HG03432 (cell line): Measurements from ENCODE around the gene MYH6.
"Not testable (repeated sequence)": the region's sequence is repeated elsewhere in the genome, so short reads cannot be mapped to it uniquely, and the experiment has no call there.

Source experiments
- ATAC-seq: cut with Tn5 transposase; IDR thresholded peaks from one replicate; pipeline ENCODE4 v1.9.1; 2021; ENCODE audit warnings: mild to moderate bottlenecking, moderate library complexity; ENCODE audit not compliant: unreplicated experiment

Gene MYH6

DNA sequence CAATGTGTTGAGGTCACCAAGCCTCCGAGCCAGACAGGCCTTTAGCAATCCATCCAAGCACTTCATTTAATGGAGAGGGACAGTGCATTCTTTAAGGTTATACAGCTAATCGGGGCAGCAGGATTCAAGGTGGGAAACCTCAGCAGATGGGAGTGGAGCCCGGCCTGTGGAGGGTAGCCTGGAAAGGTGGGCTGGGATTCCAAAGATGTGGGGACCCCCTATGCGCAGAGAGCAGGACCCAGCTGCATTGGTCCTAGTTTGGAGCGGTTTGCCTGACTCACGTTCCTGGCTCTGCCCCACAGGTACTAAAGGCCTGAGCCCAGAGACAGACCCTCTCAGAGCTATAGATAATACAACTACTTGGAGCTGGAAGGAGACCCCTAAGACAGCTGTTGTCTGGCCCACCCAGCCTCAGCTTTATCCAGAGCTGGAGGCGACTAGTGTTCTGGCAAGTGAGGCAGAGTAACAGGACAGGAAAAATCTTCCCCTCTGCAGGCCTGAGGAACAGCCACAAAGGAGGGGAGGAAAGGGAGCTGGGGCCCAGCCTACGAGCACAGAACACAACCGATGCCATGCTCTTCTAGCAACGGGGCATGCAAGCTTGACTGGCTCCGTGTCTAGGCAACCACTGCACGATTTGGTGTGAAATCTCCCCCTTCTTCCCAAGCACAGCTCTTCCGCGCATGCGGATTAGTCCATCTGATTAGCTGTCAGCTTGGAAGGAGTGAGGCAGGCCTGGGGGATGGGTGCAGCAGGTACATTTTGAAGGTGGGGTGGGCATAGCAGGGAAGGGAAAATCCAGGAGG lies 28.5 kb upstream of the MYH6 start:
- ATAC-seq, result no peak

DNA sequence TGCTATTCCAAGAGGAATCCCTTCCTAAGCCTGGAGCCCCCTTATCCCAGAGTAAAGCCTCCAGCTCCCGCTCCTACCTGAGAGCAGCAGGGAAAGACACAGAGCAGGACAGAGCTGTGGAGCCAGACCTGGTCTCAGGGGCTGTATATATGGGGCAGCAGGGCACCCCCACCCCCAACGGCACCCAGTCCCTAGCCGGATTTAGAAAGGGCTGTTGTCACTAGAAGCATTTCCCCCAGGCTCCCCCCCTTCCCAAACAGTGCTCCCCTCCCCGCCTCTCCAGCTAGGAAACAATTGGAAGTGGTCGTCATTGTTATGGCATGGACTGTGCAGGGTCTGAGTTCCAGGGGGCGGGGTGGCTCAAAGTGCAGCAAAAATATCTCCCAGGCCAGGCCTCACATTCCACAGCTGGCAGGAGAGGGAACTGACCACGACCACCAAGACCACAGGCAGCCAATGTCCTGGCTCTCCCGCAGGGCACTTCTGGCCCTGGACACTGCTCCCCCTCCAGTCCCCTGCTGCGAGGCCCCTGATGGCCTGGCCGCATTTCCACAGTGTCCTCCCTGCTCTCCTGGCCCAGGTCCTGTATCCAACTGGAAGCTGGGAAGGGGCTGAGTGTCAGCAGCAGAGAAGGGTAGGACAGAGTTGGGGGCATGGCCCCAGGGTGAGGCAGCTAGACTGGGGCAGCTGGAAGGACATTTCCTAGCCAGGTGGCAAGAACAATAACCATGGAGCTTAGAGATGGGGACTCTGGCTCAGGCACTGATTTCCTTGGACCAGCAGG lies 27.7 kb upstream of the MYH6 start, which contains the start of gene MYH7:
Gene MYH7, minus strand, starts transcription at position 118 of the 784 bp plus-strand sequence. CDS start 1,928 bp downstream, outside the sequence.
- ATAC-seq, result no peak

DNA sequence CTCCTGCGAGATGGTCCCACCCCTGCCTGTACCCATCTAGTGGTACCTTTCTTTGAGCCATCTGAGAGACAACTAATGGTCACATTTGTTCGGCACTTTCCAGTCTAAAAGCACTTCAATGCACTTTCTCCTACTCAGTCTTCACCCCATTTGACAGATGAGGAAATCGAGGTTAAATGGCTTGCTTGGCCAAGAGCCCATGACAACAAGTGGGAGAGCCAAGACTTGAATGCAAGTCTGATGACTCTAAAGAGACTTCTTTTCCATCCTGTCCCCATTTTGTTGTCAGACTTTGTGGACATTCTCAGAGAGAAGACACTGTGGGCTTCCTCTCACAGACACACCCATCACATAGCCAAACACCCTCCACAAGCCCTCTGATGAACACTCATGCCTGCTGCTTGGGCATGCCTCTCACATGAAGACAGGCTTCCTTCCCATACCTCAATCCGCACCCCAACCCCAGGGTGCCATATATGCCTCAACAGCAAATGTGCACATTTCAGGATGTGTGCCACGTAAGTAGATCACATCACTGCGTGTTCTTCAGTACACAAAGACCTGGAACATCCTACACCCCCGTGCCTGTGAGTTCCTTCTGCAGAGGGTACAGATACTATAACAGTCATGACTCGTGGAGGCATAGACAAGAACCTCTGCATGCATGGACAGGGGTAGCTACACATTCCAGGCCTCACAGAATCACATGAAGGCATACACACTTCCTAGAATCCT lies 26.6 kb upstream of the MYH6 start:
- ATAC-seq, result no peak

DNA sequence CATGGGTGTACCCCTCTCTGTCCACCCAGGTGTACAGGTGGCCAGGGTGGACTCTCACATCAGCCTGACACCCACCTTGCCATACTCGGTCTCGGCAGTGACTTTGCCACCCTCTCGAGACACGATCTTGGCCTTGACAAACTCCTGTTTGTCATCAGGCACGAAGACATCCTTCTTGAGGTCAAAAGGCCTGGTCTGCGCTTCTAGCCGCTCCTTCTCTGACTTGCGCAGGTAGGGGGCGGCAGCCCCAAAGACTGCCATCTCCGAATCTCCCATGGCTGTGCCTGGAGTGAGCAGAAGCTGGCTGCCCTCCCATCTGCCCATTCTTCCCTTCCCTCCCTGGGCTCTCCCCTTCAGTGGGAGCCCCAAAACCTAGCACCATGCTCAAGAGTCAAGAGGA lies 25.4 kb upstream of the MYH6 start:
- ATAC-seq, result no peak

DNA sequence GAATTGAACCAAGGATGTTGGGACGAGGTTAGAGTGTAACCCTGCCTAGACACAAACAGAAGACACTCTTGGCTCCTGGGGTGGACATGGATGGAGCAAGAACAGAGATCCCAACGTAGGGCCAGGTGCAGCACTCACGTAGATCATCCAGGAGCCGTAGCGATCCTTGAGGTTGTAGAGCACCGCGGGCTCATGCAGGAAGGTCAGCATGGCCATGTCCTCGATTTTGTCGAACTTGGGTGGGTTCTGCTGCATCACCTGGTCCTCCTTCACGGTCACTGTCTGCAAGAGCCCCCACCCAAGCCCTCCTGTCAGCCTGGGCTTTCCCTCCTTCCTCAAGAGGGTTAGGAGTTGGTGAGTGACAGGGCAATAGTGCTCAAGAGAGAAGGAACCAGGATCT lies 24.9 kb upstream of the MYH6 start:
- ATAC-seq, result no peak

DNA sequence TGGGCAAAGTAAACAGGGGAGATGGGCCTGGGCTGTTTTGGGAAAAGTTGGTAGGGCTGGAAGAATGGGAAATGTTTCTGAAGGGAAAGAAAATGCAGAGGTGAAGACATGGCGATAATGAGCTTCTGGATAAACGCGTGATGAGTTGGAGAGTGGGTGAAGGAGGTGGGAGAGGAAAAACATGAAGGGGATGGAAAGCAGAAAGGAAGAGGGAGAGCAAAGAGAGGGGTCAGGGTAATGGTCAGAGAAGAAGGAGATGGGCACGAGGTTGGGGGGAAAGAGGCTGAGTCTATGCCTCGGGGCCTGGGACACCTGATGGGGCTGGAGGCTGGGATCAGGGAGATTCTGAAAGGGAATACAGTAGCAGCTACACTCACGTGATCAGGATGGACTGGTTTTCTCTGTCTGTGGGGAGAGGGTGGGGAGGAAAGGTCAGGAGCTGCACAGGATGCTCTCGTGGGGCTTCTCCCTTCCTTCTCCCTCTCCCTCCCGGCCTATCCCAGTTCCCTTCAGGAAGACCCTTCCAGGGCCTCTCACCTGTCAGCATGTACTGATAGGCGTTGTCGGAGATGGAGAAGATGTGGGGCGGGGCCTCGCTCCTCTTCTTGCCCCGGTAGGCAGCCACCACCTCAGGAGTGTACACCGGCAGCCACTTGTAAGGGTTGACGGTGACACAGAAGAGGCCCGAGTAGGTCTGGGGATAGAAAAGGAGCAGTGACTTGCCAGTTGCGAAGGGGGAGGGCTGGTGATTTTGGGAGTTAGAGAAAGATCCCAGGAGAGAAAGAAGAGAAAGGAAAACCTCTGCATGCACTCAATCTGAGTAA lies 24.2 kb upstream of the MYH6 start:
- no peak for ATAC-seq

DNA sequence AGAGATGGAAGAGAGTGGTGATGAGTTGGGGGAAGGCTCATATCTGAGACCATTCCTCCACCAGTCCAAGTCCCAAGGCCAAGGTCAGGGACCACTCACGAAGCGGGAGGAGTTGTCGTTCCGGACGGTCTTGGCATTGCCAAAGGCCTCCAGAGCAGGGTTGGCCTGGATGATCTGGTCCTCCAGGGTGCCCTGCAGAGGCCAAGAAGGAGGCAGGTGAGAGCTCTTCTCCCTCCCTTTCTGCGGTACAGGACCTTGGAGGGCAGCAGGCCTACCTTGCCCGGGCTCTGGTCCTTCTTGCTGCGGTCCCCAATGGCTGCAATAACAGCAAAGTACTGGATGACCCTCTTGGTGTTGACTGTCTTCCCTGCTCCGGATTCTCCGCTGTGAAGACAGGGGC lies 23.4 kb upstream of the MYH6 start:
- no peak for ATAC-seq

DNA sequence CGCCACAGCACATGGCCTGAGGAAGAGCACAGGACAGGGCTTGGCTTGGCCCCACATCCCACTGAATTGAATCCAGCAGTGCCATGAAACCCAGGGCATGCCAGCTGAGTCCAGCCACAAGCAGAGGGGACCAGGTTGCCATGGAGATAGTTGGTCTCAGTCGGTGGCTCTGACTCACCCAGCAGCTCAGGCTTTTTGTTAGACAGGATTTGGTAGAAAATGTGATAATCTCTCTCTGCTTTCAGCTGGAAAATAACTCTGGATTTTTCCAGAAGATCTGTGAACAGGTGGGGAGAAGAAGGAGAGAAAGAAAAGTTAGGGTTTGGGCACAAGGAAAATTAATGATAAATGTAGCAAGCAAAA lies 22.6 kb upstream of the MYH6 start:
- no peak for ATAC-seq

DNA sequence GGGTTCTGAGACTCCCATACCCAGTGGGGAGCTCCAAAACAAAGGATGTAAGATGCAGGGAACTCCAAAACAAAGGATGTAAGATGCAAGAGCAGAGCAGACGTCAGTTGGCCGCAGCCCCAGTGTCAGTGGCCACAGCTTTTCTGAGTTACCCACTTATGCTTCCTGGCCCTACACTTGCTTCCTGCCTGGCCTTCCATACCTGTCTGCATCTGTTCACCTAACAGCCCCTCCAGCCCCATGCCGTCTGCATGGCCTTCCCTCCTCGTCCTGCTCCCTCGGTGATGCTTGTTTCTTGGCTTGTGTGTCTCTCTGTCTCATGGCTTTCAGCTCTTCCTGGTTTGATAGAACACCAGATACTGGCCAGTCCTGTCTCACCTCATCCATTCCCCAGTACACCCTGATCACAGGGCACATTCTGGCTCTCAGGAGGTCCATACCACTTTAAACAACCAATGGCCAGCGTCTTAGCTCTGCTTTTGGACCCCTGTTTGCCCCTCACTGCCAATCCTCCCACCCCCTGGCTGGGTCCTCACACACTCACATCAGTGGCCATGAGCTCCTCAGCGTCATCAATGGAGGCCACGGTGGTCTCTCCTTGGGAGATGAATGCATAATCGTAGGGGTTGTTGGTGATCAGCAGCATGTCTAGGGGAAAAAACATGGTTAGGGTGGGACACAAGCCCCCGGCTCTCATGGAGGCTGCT lies 22.1 kb upstream of the MYH6 start:
- no peak for ATAC-seq

DNA sequence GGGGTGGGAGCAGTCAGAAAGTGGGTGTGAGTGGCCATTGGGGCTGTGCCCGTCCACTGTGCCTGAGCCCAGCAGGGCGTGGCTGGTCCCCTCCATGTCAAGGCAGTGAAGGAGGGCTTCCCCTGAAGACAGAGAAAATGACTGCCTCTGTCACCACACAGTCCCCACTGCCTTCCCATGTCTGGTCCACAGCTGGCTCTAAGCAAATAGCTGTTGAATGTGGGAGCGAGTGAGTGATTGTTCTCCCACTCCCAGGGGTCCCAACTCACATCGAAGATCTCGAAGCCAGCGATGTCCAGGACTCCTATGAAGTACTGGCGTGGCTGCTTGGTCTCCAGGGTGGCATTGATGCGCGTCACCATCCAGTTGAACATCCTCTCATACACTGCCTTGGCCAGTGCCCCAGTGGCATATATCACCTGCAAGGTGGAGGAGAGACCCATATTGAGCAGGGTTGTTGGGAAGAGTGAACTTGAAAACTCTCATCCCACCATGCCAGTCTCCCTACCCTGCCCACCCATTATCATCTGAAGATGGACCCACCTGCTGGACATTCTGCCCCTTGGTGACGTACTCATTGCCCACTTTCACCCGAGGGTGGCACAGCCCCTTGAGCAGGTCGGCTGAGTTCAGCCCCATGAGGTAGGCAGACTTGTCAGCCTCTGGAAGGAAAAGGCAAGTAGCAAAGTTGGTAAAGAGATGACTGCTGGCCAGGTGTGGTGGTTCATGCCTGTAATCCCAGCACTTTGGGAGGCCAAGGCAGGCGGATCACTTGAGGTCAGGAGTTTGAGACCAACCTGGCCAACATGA lies 20.8 kb upstream of the MYH6 start:
- ATAC-seq, result no peak

DNA sequence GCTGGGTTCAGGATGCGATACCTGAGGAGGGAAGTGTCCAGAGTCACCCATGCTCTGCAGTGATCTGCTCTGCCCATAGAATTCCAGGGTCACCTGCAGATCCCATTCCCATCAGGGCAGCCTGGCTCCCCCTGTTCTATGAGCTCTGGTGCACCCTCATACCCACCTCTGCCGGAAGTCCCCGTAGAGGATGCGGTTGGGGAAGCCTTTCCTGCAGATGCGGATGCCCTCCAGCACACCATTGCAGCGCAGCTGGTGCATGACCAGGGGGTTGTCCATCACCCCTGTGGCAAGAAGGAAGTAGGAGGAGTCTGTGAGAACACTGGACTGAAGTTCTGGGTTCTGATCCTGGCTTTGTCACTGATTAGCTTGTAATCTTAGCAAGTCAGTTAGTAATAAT lies 17.7 kb upstream of the MYH6 start:
- not testable (repeated sequence) for ATAC-seq

DNA sequence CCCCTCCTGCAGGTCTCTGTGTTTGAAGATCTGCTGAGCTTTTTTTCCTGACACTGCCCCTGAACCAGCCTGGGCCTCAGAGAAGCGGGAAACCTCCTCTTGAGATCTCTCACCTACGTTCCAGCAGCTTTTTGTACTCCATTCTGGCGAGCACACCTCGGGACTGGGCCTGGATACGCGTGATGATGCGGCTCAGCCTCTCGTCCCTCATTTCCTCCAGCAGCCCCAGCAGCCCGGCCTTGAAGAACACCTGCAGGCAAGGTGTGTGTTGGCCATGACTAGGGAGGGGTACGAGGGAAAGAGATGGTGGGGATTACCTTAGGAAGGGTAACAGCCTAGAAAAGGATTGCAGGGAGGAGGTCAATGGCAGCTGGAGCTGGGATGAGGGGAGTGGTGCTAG lies 17.1 kb upstream of the MYH6 start:
- no peak for ATAC-seq

DNA sequence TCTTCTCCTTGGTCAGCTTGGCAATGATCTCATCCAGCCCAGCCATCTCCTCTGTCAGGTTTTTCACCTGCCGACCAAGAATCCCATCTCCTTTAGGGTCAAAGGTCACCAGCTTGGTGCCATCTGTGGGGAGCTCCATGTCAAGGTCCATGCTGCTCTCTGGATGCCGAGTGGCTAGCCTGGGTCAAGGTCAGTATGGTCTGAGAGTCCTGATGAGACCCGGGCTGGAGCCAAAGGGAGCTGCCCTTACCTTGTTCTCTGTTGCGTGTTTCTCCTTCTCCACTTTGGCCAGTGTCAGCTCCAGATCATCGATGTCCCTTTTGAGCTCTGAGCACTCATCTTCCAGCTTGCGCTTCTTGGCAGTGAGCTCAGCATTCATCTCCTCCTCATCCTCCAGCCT lies 15.6 kb upstream of the MYH6 start:
- no peak for ATAC-seq

DNA sequence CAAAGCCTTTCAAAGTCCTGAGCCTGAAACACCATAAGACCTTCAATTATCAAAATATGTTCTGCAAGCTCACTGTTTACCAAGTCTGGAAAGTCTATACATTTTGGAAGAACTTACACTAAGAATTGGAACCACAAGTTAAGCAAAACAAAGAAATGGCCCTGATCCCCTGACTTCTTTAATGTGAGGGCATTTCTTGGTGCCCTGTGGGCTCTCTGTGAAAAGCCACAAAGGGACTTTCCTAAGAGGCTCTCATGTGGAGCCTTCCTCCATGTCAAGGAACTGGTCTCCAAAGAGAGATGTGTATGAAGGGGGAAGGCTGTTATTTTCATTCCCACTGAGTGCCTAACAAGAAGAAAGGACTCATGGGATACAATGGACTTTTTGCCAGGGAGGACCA lies 13.5 kb upstream of the MYH6 start:
- no peak for ATAC-seq

DNA sequence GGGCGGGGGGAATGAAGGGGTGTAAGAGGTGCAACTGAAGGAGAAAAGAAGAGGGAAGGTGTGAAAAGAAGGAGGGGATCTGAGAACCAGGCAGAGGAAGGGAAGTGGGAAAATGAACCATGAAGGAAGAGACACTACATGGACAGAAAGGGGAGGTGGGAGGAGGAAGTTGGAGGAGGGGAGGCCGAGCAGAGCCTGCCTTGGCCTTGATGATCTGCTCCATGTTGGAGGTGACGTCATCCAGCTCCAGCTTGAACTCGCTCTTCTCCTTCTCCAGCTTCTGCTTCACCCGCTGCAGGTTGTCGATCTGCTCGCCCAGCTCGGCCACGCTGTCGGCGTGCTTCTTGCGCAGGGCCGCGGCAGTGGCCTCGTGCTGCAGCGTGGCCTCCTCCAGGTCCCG lies 11.6 kb upstream of the MYH6 start:
- not testable (repeated sequence) for ATAC-seq

DNA sequence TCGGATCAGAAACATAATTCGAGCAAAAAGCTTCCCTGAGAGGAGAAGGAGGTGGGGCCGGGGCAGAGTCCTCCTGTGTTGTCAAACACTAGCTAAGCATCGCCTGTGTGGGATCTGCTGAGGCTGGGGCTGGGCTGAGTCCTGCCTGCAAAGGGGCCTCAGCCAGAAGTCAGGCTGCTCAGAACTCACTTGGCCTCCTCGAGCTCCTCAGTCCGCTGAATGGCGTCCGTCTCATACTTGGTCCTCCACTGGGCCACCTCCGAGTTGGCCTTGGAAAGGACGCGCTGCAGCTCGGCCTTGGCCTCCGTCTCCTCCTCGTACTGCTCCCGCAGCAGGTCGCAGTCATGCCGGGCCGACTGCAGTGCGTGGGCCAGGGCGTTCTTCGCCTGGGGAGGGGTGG lies 9.9 kb upstream of the MYH6 start:
- ATAC-seq, result no peak

DNA sequence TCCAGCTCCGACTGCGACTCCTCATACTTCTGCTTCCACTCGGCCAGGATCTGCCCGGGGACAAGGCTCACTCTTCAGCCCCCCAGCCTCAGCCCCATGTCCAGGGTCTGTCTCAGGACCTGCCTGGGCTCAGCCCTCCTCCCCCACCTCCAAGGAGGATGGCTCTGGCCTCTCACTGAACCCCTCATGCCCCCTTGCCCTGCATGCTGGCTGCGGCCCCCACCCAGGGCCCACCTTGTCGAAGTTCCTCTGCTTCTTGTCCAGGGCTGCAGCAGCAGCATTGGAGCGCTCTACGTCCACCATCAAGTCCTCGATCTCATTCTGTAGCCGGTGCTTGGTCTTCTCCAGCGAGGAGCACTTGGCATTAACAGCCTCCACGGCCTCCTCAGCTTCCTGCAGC lies 9.2 kb upstream of the MYH6 start:
- ATAC-seq, result not testable (repeated sequence)

DNA sequence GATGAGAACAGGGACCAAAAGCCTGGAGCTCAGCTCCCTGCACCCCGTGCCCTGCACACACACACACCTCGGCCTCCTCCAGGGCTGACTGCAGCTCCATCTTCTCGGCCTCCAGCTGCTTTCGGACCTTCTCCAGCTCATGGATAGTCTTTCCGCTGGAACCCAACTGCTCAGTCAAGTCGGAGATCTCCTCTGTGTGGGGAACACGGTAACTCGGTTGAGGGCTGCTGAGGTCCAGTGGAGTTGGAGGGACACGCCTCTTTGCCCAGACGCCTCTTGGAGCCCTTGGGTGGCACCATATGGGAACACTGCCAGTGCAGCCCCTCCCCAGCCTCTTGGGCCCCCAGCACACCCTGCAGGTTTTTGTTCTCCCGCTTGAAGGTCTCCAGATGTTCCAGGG lies 8.7 kb upstream of the MYH6 start:
- ATAC-seq, result no peak
